H9 (cell line): ENCODE data around the gene SSBP3. TPM values are rescaled to one million over a fixed set of nuclear protein-coding genes. Genes with fewer than 3 reads are reported as not detected.

Source experiments
- DNase-seq: peaks from one replicate; pipeline ENCODE4 v3.0.0-alpha.2; 2017
- H2AFZ ChIP-seq: one replicate; pipeline ENCODE4 v1.6.1; 2013; ENCODE audit warnings: mild to moderate bottlenecking, low read length, control low read depth, moderate library complexity
- H2AK5ac ChIP-seq: 2 replicates; pipeline ENCODE4 v1.6.1; 2013; ENCODE audit warnings: low read length, control low read depth, mixed read lengths; ENCODE audit not compliant: insufficient read length
- H2BK120ac ChIP-seq: one replicate; pipeline ENCODE4 v1.6.1; 2013; ENCODE audit warnings: low read depth, mild to moderate bottlenecking, low read length, control low read depth, inconsistent platforms; ENCODE audit not compliant: poor library complexity, severe bottlenecking
- H2BK12ac ChIP-seq: 2 replicates; pipeline ENCODE4 v1.6.1; 2013; ENCODE audit warnings: low read length, control low read depth, mixed read lengths, low read depth; ENCODE audit not compliant: insufficient read length
- H2BK15ac ChIP-seq: 2 replicates; pipeline ENCODE4 v1.6.1; 2013; ENCODE audit warnings: low read depth, low read length, control low read depth
- H2BK20ac ChIP-seq: one replicate; pipeline ENCODE4 v1.6.1; 2013; ENCODE audit warnings: low read depth, mild to moderate bottlenecking, low read length, control low read depth, inconsistent platforms; ENCODE audit not compliant: poor library complexity, severe bottlenecking
- H2BK5ac ChIP-seq: 2 replicates; pipeline ENCODE4 v1.6.1; 2013; ENCODE audit warnings: low read length, control low read depth, mixed read lengths; ENCODE audit not compliant: insufficient read length
- H3K14ac ChIP-seq: 2 replicates; pipeline ENCODE4 v1.6.1; 2013; ENCODE audit warnings: low read length, control low read depth; ENCODE audit not compliant: insufficient read depth
- H3K18ac ChIP-seq: 2 replicates; pipeline ENCODE4 v1.6.1; 2013; ENCODE audit warnings: low read depth, mild to moderate bottlenecking, mixed read lengths, low read length, control low read depth; ENCODE audit not compliant: insufficient read length
- H3K23ac ChIP-seq: 2 replicates; pipeline ENCODE4 v1.6.1; 2013; ENCODE audit warnings: low read length, control low read depth, mixed read lengths, low read depth; ENCODE audit not compliant: insufficient read length
- H3K23me2 ChIP-seq: 2 replicates; pipeline ENCODE4 v1.6.1; 2013; ENCODE audit warnings: low read depth, mild to moderate bottlenecking, mixed read lengths, low read length, control low read depth; ENCODE audit not compliant: insufficient read length, poor library complexity, severe bottlenecking
- H3K27ac ChIP-seq: 2 replicates; pipeline ENCODE4 v1.5.1; 2013; ENCODE audit warnings: low read length, control low read depth, mixed read lengths, low read depth; ENCODE audit not compliant: insufficient read length
- H3K27me3 ChIP-seq: 2 replicates; pipeline ENCODE4 v1.6.1; 2013; ENCODE audit warnings: low read length, control low read depth, inconsistent platforms; ENCODE audit not compliant: insufficient read depth
- H3K4ac ChIP-seq: 2 replicates; pipeline ENCODE4 v1.6.1; 2013; ENCODE audit warnings: low read depth, mild to moderate bottlenecking, control low read depth, inconsistent platforms, low read length, moderate library complexity
- H3K4me1 ChIP-seq: 2 replicates; pipeline ENCODE4 v1.6.1; 2013; ENCODE audit warnings: low read length, control low read depth, inconsistent platforms; ENCODE audit not compliant: insufficient read depth
- H3K4me2 ChIP-seq: 2 replicates; pipeline ENCODE4 v1.6.1; 2013; ENCODE audit warnings: low read length, control low read depth, mixed read lengths; ENCODE audit not compliant: insufficient read length, insufficient read depth
- H3K56ac ChIP-seq: 2 replicates; pipeline ENCODE4 v1.6.1; 2013; ENCODE audit warnings: low read depth, mild to moderate bottlenecking, mixed read lengths, low read length, control low read depth; ENCODE audit not compliant: insufficient read length
- H3K79me1 ChIP-seq: 2 replicates; pipeline ENCODE4 v1.6.1; 2013; ENCODE audit warnings: low read depth, mild to moderate bottlenecking, moderate library complexity, low read length, control low read depth, inconsistent platforms; ENCODE audit not compliant: insufficient read depth, poor library complexity, severe bottlenecking
- H3K79me2 ChIP-seq: 2 replicates; pipeline ENCODE4 v1.6.1; 2013; ENCODE audit warnings: low read length, control low read depth, inconsistent platforms; ENCODE audit not compliant: insufficient read depth
- H3K9ac ChIP-seq: 2 replicates; pipeline ENCODE4 v1.6.1; 2013; ENCODE audit warnings: low read length, control low read depth, mixed read lengths; ENCODE audit not compliant: insufficient read length; ENCODE audit errors: extremely low read depth
- H3K9me3 ChIP-seq: one replicate; pipeline ENCODE4 v1.6.1; 2013; ENCODE audit warnings: low read depth, low read length, inconsistent platforms; ENCODE audit not compliant: control insufficient read depth
- H3T11ph ChIP-seq: one replicate; pipeline ENCODE4 v1.6.1; 2013; ENCODE audit warnings: mild to moderate bottlenecking, low read length, control low read depth, inconsistent platforms
- H4K20me1 ChIP-seq: one replicate; pipeline ENCODE4 v1.6.1; 2013; ENCODE audit not compliant: control insufficient read depth, insufficient read length, insufficient read depth
- H4K5ac ChIP-seq: 2 replicates; pipeline ENCODE4 v1.6.1; 2013; ENCODE audit warnings: low read depth, mild to moderate bottlenecking, mixed read lengths, low read length, control low read depth; ENCODE audit not compliant: insufficient read length
- H4K8ac ChIP-seq: replicated peaks from 2 replicates; pipeline ENCODE4 v1.6.1; 2013; ENCODE audit warnings: low read length, control low read depth, mixed read lengths, low read depth; ENCODE audit not compliant: insufficient read length
- H4K91ac ChIP-seq: 2 replicates; pipeline ENCODE4 v1.6.1; 2013; ENCODE audit warnings: low read depth, mild to moderate bottlenecking, moderate library complexity, mixed read lengths, low read length, control low read depth; ENCODE audit not compliant: insufficient read length
- H3K27ac Mint-ChIP-seq, 3 experiments: 2 replicates in 2 of 3; 3 replicates in 1 of 3; pipeline ENCODE4 v1.8.0; 2020 to 2021; ENCODE audit warnings: mixed read lengths in 3 of 3, mild to moderate bottlenecking in 1 of 3, moderate library complexity in 1 of 3
- H3K27me3 Mint-ChIP-seq: 2 replicates; pipeline ENCODE4 v1.8.0; 2021; ENCODE audit warnings: low read depth, mild to moderate bottlenecking, moderate library complexity, mixed read lengths
- H3K36me3 Mint-ChIP-seq, 3 experiments: 2 replicates in 2 of 3; 3 replicates in 1 of 3; pipeline ENCODE4 v1.8.0; 2020 to 2021; ENCODE audit warnings: low read depth in 3 of 3, mixed read lengths in 3 of 3; ENCODE audit not compliant: insufficient read depth in 1 of 3
- H3K4me1 Mint-ChIP-seq, 2 experiments: 2 replicates each; pipeline ENCODE4 v1.8.0; 2020; ENCODE audit warnings: mixed read lengths in 2 of 2
- H3K4me3 Mint-ChIP-seq, 2 experiments: 2 replicates in 1 of 2; 3 replicates in 1 of 2; pipeline ENCODE4 v1.8.0; 2020 to 2021; ENCODE audit warnings: mild to moderate bottlenecking in 2 of 2, mixed read lengths in 2 of 2, moderate library complexity in 1 of 2
- H3K9me3 Mint-ChIP-seq, 2 experiments: 2 replicates in 1 of 2; 3 replicates in 1 of 2; pipeline ENCODE4 v1.8.0; 2020; ENCODE audit warnings: mild to moderate bottlenecking in 2 of 2, mixed read lengths in 2 of 2, moderate library complexity in 1 of 2
- CTCF ChIP-seq: fragments of 200-600 bp; sonication (generic); conservative IDR thresholded peaks from 3 replicates; pipeline ENCODE4 v1.8.0; 2021; ENCODE audit warnings: antibody characterized with exemption, mild to moderate bottlenecking
- WGBS: extraction: QIAGEN DNeasy Blood & Tissue Kit; methylation state at CpG from one replicate; pipeline ENCODE4 v1.1.7; 2013; ENCODE audit warnings: missing lambda C conversion rate, low lambda C conversion rate, mixed read lengths; ENCODE audit not compliant: insufficient read length; ENCODE audit errors: extremely low coverage; 5-methylcytosine and 5-hydroxymethylcytosine counted together
- total RNA-seq: library from RNA; stranded (reverse); gene quantifications from 2 replicates; pipeline ENCODE4 v1.2.1, GENCODE V29; 2021

The SSBP3 gene
- total RNA-seq, 1 experiment from 2014 or later, result 126 TPM

DNA sequence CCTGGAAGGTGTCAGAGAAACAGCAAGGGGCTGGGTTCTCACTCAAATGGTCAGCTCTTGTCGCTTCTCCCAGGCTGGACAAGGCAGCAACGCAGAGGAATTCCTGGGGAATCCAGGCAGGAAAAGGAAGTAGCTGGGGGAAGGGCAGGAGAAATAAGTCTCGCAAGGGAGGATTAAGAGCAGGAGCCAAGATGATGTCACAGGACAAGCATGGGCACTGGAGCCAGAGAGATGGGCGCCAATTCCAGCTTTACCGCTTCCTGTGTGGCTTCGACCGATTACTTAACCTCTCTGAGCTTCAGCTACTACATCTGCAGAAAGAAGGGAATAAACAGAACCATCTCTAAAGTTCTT is 70.5 kb downstream of the SSBP3 start:
- Histone ChIP-seq H3K23me2 (no peaks in the 10 kb centered on the region), H3K56ac (no peak overlapping the region), H3K9ac (no peak overlapping the region), H2AFZ (no peak overlapping the region), H3K4ac (no peak overlapping the region), H2AK5ac (no peak overlapping the region), H4K5ac (no peak overlapping the region), H3T11ph (no peak overlapping the region), H3K14ac (no peak overlapping the region), H2BK20ac (no peak overlapping the region), H3K79me2 (peaks cover 7% of the 10 kb centered on the region; the same call in 1 of the 2 replicates), H3K23ac (no peak overlapping the region), H4K20me1 (no peaks in the 10 kb centered on the region), H4K8ac (no peak overlapping the region), H2BK5ac (no peak overlapping the region), H3K9me3 (no peaks in the 10 kb centered on the region), H3K4me2 (no peak overlapping the region), H3K18ac (no peak overlapping the region), H3K27me3 (no peaks in the 10 kb centered on the region), H2BK12ac (no peak overlapping the region), H3K4me1 (peaks cover 28% of the 10 kb centered on the region; the same call in 1 of the 2 replicates), H4K91ac (no peak overlapping the region), H2BK120ac (no peak overlapping the region), H3K27ac (no peak overlapping the region), H3K79me1 (peaks cover 3% of the 10 kb centered on the region), H2BK15ac (no peak overlapping the region)
- Mint-ChIP-seq H3K4me3 (no peak overlapping the region), H3K4me1 (peaks cover 74 to 81% of the 10 kb centered on the region in 2 experiments), H3K9me3 (no peaks in the 10 kb centered on the region), H3K27me3 (no peaks in the 10 kb centered on the region), H3K27ac (peak overlapping the region; percentile 84 to 95 (median 86); a peak in 5 of 7 replicates), H3K36me3 (peaks cover 0 to 22% (median 11%) of the 10 kb centered on the region in 3 experiments; a peak in 3 of 7 replicates)
- no peak for DNase-seq
- TF ChIP-seq CTCF, result no peak
- no CpG with 5 or more reads among the region's 7 CpGs for WGBS
